Epidermal melanocyte (primary cell): ENCODE results near the gene CD86.

Source experiments
- DNase-seq: peaks from one replicate; pipeline ENCODE4 v3.0.0; 2011; ENCODE audit warnings: low spot score; ENCODE audit not compliant: insufficient read length

Gene CD86

DNA sequence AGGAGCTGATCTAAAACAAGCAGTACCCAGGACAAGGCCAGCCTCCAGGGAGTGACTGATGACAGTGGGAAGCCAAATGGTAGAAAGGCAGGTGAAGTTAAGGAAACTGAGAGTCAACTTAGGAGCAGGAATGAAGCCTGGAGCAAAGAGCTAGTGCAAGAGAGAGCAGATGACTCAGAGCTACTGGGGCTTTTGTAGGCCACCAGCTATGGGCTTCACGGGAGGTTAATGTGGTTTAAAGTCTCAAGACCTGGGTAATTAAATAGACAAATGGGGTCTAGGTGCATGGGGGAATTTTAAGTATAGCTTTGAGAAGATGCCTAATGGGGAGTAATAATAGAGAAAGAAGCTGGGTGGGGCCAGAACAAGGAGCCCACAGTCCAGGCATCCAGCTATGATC, 3.1 kb downstream of the CD86 start:
- no peak for DNase-seq

DNA sequence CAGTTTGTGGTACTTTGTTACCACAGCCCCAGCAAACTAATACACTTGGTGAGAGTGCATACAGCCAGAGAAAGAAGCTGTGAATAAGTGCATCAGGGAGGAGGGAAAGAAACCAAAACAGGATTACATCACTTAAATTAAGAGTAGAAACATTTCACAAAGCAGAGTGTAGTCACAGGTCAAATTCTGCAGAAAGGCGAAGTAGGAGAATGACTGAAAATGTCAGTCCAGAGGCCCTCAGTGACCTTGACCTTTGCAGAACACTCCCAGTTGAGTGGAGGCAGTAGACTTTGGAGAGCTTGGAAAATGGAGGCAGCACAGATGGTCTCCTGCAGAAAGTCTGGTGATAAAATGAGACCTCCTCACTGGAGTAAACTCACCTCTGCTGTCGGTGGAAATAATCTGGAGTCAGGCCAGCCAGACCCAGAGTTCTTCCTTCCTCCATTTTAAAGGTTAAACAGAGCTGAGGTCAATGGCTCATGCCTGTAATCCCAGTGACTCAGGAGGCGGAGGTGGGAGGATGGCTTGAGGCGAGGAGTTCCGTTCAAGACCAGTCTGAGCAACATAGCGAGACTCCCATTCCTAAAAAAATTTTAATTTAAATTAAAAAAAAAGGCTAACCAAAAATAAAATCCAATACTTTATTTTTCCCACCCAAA, 5.0 kb downstream of the CD86 start:
- no peak for DNase-seq

DNA sequence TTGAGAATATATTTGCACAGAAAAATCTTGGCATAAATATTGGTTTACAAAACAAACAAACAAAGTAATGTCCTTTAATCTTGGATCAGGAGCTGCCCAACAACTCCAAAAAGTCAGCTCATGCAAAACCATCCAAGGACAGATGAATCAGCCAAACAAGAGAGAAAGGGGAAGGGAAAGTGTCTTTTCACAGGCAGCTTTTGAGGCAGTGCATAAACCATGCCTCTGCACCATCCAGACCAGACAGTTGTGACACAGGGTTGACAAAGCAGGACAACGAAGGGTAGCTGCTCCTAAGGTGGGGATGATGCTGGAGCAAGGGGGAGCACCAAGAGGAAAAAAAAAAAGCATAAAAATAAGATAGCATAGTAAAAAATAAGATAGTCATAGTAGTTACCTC, 8.7 kb downstream of the CD86 start:
- DNase-seq, result no peak

DNA sequence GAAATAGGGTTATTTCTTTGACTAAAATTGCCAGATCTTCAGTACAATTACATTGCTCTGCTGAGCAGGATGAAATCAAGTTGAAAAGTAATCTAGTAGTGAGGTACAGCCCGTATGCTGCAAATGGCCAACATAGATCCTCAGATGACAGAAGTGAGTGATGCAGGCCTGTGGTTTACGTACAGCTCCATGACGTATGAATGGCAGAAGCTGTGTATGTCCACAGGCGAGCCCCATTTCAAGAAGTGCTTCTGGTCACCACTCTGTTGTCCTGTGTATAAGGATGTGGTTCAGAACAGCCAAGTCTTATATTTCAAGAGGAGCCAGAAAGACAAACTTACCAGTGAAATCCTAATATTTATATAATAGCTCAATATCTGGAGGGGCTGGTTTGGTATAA, 9.2 kb downstream of the CD86 start:
- DNase-seq, result no peak

DNA sequence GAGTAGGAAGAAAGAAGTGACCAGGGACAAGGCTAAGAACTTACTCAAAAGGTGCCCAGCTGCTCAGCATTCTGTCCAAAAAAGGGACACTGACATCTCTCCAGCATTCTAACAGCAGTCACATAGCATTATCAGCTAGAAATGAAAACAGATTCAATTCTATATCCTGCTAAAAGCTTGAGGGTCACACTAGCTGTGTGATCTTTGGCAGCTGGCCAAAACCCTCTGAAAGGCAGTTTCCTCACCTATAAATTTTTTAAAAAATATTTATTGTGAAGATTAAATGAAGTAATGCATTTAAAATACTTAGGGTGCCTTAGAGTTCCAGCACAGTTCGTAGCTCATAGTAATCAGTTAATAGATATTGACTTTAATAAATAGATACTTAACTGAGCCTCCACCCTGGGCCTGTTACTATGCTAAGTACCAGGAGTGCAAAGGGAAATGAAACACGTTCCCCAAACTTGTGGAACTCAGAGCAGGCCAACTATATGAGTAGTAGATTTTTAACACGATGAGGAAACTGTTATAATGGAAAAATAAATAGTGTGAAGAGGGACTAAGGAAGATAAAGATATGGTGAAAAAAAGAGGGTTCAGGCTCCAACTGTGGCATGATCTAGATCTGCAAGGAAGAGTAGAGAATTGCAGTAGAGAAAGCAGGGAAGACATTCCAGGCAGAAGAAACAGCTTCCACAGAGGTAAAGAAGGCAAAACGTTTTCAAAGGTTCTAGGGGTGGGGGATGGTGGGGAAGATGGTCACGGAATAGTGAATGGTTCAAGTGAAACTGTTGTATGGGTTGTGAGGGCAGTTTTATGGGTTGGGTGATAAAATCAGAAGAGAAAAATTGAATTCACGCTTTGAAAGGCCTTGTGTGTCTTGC, 11.4 kb downstream of the CD86 start:
- no peak for DNase-seq

DNA sequence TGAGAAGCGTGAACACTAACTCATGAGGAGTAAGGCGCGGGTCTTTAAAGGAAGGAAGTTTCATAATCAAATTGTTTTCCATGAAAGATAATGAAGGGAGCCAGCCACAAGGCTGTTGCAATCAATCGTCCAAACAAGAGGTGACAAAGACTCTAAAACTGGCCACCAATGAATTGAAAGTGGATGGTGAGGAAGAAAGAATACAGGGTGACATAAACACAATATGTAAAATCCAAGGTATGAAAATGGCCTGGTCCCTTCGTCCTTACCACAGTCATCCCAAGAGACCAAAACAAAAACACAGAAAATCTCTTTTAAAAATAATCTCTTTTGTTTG, 12.0 kb downstream of the CD86 start:
- DNase-seq, result no peak

DNA sequence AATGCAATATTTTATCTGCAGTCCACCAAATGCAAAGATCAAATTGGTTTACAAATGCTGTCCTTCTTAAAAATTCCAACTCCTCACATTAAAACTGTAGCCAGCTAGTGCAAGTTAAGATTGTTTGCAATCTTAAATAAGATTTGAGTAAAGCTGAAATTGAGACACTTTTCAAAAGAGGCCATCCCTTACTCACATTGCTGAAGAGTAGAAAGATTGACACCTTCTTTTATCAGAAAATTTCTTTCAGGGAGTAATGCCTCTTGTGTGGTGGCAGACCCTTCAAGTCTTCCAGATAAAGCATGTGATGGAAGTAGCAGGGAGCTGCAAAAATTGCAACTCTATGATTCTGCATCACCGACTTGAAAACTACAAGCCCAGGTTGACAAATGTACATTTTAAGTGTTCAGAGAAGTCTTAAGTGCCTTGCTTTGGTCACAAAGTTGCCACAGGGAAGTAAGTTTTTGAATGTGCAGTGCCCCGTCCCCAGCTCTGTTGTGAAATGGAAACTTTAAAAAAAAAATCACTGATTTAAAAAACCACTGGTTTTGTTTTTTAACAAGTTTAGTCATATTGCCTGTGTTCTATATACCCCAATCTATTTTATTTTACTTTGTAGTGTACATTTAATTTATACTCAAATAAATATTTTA, 12.6 kb downstream of the CD86 start:
- no peak for DNase-seq

DNA sequence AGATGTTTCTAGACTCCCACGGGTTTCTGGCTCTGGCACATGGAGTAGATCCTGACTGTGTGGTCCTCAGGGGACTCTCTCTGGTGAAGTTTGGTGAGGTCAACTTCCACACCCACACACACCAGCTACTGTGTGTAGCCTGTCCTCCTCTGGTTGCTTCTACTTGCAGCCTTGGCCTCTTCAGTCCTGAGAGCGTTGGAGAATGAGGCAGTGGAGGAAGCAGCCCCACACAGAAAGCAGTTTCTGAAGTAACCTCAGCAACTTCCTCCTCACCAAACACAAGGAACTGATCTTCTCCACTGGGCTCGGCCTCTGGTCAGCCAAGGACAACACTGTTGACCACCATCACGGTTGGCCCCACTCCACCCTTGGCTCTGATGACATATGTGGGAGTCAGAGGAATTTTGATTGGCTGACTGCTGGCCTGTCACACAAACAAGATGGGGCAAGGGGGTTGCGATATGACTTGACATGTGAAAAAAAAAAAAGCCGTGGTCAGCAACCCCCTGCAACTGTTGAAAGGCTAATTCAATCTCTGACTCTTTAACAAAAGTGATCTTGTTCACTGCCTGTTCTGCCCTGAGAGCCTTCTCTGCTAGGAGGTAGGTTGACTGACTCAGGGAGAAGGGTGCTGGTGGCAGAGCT, 19.6 kb downstream of the CD86 start:
- no peak for DNase-seq

DNA sequence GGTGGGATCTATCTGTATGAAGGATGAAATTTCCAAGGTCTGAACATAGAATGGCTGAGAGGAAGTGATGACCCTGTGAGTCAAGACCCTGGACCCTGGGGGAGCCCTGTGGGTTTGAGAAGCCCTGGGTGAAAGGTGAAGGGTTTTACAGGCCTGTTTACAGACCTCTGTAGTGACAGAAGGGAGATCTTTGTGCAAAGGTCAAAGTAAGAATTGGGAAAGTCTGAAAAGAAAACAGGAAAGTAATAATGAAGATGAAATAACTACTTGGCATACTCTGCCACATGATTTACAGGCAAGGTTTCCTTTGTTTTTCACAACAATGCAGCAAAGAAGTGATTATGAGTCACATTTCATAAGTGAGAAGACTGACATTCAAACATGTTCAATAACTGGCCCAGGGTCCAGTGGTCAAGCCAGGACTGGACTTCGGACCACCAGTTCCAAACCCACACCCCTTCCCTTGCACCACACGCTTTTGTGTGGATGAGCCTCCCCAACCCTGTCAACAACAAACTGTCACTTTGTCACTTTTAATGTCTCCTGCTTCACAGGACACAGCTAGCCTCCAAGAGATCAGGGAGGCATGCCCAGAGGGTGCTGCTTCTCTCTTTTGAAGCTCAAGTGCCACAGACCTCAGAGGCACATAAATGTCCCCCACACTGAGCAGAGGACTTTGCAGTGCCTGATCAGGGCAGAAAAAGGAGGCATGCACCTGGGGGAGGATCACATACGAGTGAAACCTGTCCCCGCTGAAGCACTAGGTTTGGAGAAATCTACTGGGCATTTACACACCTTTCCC, 21.5 kb downstream of the CD86 start:
- DNase-seq, result no peak

DNA sequence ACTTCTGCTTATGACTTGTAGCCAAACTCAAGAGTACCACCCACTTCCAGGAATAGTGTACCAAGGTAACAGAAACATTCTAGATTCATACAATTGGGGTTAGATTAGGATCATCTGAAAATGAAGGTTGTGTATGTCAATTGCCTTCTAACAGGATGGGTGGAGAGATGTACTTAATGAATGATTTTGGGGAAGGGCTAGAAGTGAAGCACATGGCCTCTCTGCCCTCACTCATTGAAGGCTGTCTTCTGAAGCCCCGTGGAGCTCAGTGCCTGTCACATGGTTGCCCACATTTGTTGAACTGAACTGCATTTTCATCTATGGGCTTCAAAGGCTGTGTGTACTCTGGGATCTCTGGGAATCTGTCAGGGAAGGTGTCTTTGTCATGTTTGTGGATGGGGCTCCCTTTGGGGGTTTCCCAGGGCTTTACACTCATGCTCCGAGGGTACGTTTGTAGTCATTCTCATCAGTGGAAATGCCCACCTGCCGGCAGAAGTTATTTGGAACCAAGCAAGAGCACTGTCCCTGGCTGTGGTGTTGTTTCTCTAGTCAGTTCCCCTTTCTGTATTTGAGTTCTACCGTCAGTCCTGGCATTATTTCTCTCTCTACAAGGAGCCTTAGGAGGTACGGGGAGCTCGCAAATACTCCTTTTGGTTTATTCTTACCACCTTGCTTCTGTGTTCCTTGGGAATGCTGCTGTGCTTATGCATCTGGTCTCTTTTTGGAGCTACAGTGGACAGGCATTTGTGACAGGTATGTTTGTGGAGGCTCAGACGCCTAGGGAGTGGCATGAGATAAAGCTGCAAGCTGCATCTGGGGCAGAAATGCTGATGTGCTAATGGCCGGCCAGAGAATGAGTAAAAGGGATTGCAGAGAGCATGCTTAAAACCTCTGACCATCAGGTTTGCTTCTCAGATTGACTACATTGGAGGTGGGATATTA, 22.4 kb downstream of the CD86 start:
- no peak for DNase-seq

DNA sequence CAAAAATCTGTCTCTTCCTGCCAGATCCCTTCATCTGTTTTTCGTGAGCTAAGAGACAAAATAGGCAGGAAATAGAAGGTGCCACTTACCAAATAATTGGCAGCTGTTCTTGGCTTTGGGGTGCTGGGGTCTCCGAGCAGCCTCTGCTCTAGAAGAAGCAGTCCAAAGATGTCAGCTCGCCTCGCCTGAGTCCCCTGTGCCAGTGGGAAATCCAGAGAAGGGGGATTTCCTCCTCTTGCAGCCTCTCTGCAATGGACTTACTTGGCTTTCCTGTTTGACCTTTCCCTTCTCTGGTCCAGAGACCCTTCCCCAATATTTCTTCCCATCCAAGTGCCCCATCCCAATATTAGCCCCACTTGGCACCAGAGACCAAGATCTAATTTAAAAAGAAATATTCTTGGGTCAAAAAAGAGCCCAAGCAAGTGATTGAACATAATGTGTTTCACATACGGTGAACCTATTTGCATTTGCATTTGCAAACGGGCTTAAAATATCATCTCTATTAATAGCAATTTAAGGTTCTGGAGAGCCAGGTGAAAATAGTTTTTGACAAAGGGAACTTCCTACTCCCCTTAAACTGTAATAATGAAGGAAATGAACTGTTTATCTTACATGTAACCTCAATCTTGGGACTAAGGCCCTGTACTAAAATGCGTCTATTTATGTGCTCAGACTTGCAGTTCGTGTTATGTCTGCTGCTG, 23.2 kb downstream of the CD86 start:
- no peak for DNase-seq

DNA sequence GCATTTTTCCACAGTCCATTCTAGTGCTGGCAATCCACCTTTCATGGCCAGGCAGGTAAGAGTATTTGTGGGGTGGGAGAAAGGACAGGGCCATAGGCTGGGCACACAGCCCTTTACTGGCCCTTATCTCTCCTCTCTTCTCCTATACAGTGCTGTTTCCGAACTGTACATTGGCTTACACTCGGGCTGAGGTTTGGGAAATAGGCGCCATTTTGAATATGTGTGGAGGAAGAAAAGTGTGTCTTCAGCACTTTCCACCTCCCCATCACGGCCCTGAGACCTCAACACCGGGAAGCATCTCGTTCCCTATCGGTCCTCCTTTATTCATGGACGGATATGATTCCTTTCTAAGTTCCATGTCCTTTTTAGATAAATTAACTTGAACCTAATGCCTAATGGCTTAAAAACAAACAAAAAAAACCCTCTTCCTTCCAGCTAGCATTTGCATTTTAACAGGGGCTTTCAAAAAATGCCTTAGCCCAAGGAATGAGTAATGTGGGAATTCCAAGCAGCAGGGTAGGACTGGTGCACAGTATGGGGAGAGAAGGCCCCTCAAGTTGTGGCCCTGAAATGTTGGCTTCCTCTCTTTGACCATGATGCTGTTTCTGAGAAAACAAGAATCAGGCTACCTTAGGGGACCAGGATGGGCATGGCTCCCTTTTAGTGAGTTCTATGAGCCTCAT, 24.5 kb downstream of the CD86 start:
- DNase-seq, result no peak

DNA sequence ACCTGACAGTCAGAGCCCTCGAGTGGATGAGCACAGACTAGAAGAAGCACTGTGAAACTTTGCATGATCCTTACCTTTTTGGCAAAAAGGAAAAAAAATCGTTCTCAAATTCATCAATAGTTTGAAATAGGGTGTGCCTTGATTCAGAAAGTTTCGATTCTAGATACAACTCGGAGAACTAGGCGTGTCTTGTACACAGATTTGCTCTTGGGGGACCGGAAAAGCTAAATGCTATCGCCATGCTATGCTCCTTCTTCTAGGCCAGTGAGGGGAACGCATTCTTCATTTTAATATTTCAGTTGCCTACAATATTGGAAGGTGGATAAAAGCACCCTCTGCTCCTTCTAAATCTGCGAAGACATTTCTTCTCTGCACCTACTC, 25.0 kb downstream of the CD86 start:
- DNase-seq, result no peak

DNA sequence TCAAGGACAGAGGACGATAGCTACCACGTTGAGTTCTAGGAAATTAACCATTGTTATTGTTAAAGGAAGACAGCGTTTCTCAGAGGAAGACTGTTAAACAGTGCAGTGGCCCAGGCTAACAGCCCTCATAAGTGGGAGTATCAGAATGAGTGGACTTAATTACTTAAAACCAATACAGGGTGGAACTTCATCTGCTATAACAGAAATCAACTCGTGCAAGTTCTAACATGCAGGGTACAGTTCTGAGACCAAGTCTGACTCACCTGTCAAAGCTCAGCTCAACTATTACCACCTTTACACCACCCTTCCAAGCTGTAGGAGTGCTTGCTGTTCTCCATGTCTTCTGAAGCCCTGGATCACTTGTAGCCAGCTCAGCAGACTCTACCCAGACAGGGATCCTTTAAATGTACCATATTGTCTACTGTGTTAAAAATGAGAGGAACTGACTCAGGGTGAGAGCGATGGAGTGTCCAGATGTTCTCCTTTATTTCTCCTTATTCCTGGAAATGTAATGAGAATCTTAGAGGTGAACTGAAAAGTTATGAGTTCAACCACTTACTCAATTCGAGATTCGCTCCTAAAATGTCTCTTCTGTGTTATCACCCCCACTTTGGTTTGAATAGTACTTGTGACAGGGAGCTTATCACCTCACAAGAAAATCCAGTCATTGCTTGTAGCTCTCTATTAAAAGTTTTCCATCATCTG, 26.5 kb downstream of the CD86 start:
- no peak for DNase-seq

DNA sequence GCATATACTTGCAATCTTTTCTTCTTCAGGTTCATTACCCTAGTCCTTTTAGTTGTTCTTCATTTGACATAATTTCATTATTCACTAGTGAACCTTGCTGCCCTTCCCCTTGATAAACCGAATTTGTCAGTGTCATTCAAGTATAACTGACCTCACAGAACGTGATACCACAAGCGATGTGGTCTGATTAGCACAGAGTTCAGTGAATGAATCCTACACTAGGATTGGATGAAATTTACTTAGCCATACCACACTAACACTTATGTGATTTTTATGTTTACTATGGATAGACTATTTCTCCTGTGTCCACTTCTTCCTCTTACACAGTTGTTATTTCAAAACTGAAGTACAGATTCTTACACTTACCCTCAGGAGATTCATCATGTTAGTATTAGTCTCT, 27.2 kb downstream of the CD86 start:
- no peak for DNase-seq

DNA sequence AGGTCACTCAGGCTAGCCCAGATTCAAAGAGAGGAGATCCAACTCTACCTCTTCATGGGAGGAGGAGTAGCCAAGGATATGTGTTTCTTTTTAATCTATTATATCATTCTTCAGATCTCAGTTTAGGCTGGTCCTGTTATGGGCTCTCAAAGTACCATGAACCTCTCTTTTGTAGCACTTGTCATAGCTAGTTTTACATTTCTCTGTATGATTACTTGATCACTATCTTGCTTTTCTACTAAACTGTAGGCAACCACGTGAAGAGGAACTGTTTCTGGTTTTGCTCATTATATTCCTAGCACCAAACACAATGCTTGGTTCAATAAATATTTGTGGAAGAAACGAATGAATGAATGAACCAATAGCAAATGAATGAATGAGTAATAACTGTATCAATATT, 29.6 kb downstream of the CD86 start:
- no peak for DNase-seq

DNA sequence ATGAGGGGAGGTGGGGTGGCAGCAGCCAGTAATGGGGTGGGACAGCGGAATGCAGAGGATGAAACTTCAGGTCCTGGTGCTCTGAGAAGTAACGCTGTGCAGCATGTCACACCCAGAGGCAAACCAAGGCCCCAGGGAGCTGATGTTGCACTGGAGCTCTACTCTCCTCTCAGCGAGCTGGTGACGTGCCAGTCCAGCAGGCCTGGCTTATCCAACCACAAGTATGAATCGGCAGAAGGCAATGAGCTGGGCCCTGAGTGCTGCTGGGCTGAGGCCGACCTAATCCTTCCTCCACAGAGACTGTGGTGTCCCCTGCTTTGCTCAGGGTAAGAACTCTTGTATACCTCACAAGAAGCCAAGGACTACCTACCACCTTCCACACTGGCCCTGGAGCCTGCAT, 30.5 kb downstream of the CD86 start:
- DNase-seq, result no peak

DNA sequence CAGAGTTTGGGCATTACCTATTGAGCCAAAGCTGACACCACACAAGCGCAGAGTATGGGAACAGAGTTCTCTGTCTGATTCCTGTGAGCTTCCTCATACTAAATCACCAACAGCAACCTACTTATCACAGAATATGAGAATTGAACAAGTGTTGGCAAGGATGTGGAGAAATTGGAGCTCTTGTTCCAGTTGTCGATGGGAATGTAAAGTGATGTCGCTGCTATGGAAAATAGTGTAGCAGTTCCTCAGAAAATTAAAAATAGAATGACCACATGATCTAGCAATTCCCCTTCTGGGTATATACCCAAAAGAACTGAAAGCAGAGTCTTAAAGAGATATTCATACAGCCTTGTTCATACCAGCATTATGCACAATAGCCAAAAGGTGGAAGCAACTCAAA, 33.4 kb downstream of the CD86 start:
- DNase-seq, result no peak
